ENCODE results near the gene C16orf90. TPM values are rescaled to one million over a fixed set of nuclear protein-coding genes. Genes with fewer than 3 reads are reported as not detected.
A peak's percentile ranks its signal among the peaks of the same experiment; 100 is the strongest.
"Not testable (repeated sequence)": the region's sequence is repeated elsewhere in the genome, so short reads cannot be mapped to it uniquely, and the experiment has no call there.

The C16orf90 gene
- total RNA-seq, 1 experiment from 2014 or later, result not detected

GRCh38 chr16:3503523-3503922 is 8.2 kb upstream of the C16orf90 start:
- Histone ChIP-seq H3K4me3 (no peak overlapping the region), H3K4me1 (replicated peaks) (peaks cover 4% of the 10 kb centered on the region; the same call in 1 of the 2 replicates), H3K27ac (no peak overlapping the region), H3K9me3 (replicated peaks) (no peaks in the 10 kb centered on the region), H3K36me3 (peaks cover 14% of the 10 kb centered on the region), H3K27me3 (replicated peaks) (no peaks in the 10 kb centered on the region)
- DNase-seq (ENCODE audit: low read depth in 1 of 2, low spot score in 2 of 2), result no peak

GRCh38 chr16:3501783-3502400 is 6.6 kb upstream of the C16orf90 start:
- Histone ChIP-seq H3K27me3 (replicated peaks) (no peaks in the 10 kb centered on the region), H3K27ac (no peak overlapping the region), H3K36me3 (peaks cover 4% of the 10 kb centered on the region), H3K4me1 (replicated peaks) (peaks cover 4% of the 10 kb centered on the region; the same call in 1 of the 2 replicates), H3K4me3 (peak overlapping the region; percentile 61), H3K9me3 (replicated peaks) (no peaks in the 10 kb centered on the region)
- no peak for DNase-seq (ENCODE audit: low read depth in 1 of 2, low spot score in 2 of 2)

GRCh38 chr16:3501412-3501761 is 6.1 kb upstream of the C16orf90 start:
- H3K4me1 ChIP-seq (replicated peaks); H3K27me3 ChIP-seq (replicated peaks); H3K36me3 ChIP-seq; H3K9me3 ChIP-seq (replicated peaks); DNase-seq (ENCODE audit: low read depth in 1 of 2, low spot score in 2 of 2): not testable (repeated sequence)
- Histone ChIP-seq H3K27ac (peak overlapping the region; percentile 31; the same call in 1 of the 2 replicates), H3K4me3 (peak overlapping the region; percentile 61)

GRCh38 chr16:3498988-3499387 is 3.7 kb upstream of the C16orf90 start:
- Histone ChIP-seq H3K36me3 (no peaks in the 10 kb centered on the region), H3K27ac (no peak overlapping the region), H3K9me3 (replicated peaks) (no peaks in the 10 kb centered on the region), H3K4me3 (no peak overlapping the region), H3K4me1 (replicated peaks) (peaks cover 4% of the 10 kb centered on the region; the same call in 1 of the 2 replicates), H3K27me3 (replicated peaks) (no peaks in the 10 kb centered on the region)
- no peak for DNase-seq (ENCODE audit: low read depth in 1 of 2, low spot score in 2 of 2)

GRCh38 chr16:3497771-3498170 is 2.5 kb upstream of the C16orf90 start:
- H3K4me3 ChIP-seq, result no peak overlapping the region
- no peak for DNase-seq (ENCODE audit: low read depth in 1 of 2, low spot score in 2 of 2)
- H3K27me3 ChIP-seq (replicated peaks), result no peaks in the 10 kb centered on the region
- no peaks in the 10 kb centered on the region for H3K36me3 ChIP-seq
- H3K4me1 ChIP-seq (replicated peaks), result peaks cover 4% of the 10 kb centered on the region; the same call in 1 of the 2 replicates
- no peak overlapping the region for H3K27ac ChIP-seq
- H3K9me3 ChIP-seq (replicated peaks), result no peaks in the 10 kb centered on the region

- DNase-seq (ENCODE audit: low read depth in 1 of 2, low spot score in 2 of 2), result no peak
- Histone ChIP-seq H3K27me3 (replicated peaks) (no peaks in the 10 kb centered on the region), H3K9me3 (replicated peaks) (no peaks in the 10 kb centered on the region), H3K36me3 (no peaks in the 10 kb centered on the region), H3K4me3 (no peak overlapping the region), H3K27ac (no peak overlapping the region), H3K4me1 (replicated peaks) (no peaks in the 10 kb centered on the region)
Observed at GRCh38 chr16:3496386-3496785, 1.1 kb upstream of the C16orf90 start.

- Histone ChIP-seq H3K4me1 (replicated peaks) (no peaks in the 10 kb centered on the region), H3K36me3 (no peaks in the 10 kb centered on the region), H3K9me3 (replicated peaks) (no peaks in the 10 kb centered on the region), H3K27me3 (replicated peaks) (no peaks in the 10 kb centered on the region), H3K27ac (no peak overlapping the region), H3K4me3 (no peak overlapping the region)
- DNase-seq (ENCODE audit: low read depth in 1 of 2, low spot score in 2 of 2), result no peak
Observed at GRCh38 chr16:3494386-3494973, 809 bp downstream of the C16orf90 start.

GRCh38 chr16:3492356-3492755 is 2.9 kb downstream of the C16orf90 start:
- H3K4me1 ChIP-seq (replicated peaks), result no peaks in the 10 kb centered on the region
- no peak overlapping the region for H3K27ac ChIP-seq
- H3K9me3 ChIP-seq (replicated peaks), result no peaks in the 10 kb centered on the region
- no peak for DNase-seq (ENCODE audit: low read depth in 1 of 2, low spot score in 2 of 2)
- no peaks in the 10 kb centered on the region for H3K27me3 ChIP-seq (replicated peaks)
- peaks cover 6% of the 10 kb centered on the region; the same call in 1 of the 2 replicates for H3K36me3 ChIP-seq
- no peak overlapping the region for H3K4me3 ChIP-seq

- no peaks in the 10 kb centered on the region for H3K27me3 ChIP-seq (replicated peaks)
- no peaks in the 10 kb centered on the region for H3K9me3 ChIP-seq (replicated peaks)
- H3K4me3 ChIP-seq, result no peak overlapping the region
- peaks cover 16% of the 10 kb centered on the region for H3K36me3 ChIP-seq
- DNase-seq (ENCODE audit: low read depth in 1 of 2, low spot score in 2 of 2), result no peak
- no peaks in the 10 kb centered on the region for H3K4me1 ChIP-seq (replicated peaks)
- no peak overlapping the region for H3K27ac ChIP-seq
Observed at GRCh38 chr16:3490911-3491629, 4.2 kb downstream of the C16orf90 start.

GRCh38 chr16:3488801-3489200 is 6.5 kb downstream of the C16orf90 start:
- H3K27ac ChIP-seq, result no peak overlapping the region
- no peaks in the 10 kb centered on the region for H3K4me1 ChIP-seq (replicated peaks)
- H3K9me3 ChIP-seq (replicated peaks), result no peaks in the 10 kb centered on the region
- H3K4me3 ChIP-seq, result no peak overlapping the region
- H3K27me3 ChIP-seq (replicated peaks), result no peaks in the 10 kb centered on the region
- H3K36me3 ChIP-seq, result peaks cover 39% of the 10 kb centered on the region
- no peak for DNase-seq (ENCODE audit: low read depth in 1 of 2, low spot score in 2 of 2)

- H3K4me1 ChIP-seq (replicated peaks), result no peaks in the 10 kb centered on the region
- no peaks in the 10 kb centered on the region for H3K9me3 ChIP-seq (replicated peaks)
- no peak overlapping the region for H3K27ac ChIP-seq
- H3K4me3 ChIP-seq, result no peak overlapping the region
- peaks cover 49% of the 10 kb centered on the region for H3K36me3 ChIP-seq
- DNase-seq (ENCODE audit: low read depth in 1 of 2, low spot score in 2 of 2), result no peak
- H3K27me3 ChIP-seq (replicated peaks), result no peaks in the 10 kb centered on the region
Observed at GRCh38 chr16:3487521-3488410, 7.5 kb downstream of the C16orf90 start.

GRCh38 chr16:3486506-3487215 is 8.6 kb downstream of the C16orf90 start:
- Histone ChIP-seq H3K4me3 (no peak overlapping the region), H3K9me3 (replicated peaks) (no peaks in the 10 kb centered on the region), H3K27ac (no peak overlapping the region), H3K27me3 (replicated peaks) (no peaks in the 10 kb centered on the region), H3K4me1 (replicated peaks) (no peaks in the 10 kb centered on the region), H3K36me3 (peaks cover 56% of the 10 kb centered on the region)
- DNase-seq (ENCODE audit: low read depth in 1 of 2, low spot score in 2 of 2), result no peak

GRCh38 chr16:3485821-3486505 is 9.3 kb downstream of the C16orf90 start:
- Histone ChIP-seq H3K4me3 (no peak overlapping the region), H3K27me3 (replicated peaks) (no peaks in the 10 kb centered on the region), H3K9me3 (replicated peaks) (no peaks in the 10 kb centered on the region), H3K4me1 (replicated peaks) (no peaks in the 10 kb centered on the region), H3K36me3 (peaks cover 63% of the 10 kb centered on the region), H3K27ac (no peak overlapping the region)
- no peak for DNase-seq (ENCODE audit: low read depth in 1 of 2, low spot score in 2 of 2)
